Liver (tissue), 3 donors: Measurements from ENCODE around the gene AP1M1.

Experiments
- CTCF ChIP-seq: fragments of 150-350 bp; IDR thresholded peaks from 2 replicates; pipeline ENCODE4 v1.5.1; 2017; ENCODE audit warnings: improper control_type of control experiment, low read depth, low read length; ENCODE audit not compliant: missing input control
- HNF4A ChIP-seq, 2 donors: conservative IDR thresholded peaks; 2 replicates each; pipeline ENCODE4 v1.6.1; 2016; ENCODE audit warnings: antibody characterized with exemption in 2 of 2, mild to moderate bottlenecking in 2 of 2
- JUND ChIP-seq, 2 donors: IDR thresholded peaks; 2 replicates each; pipeline ENCODE4 v1.6.1; 2016; ENCODE audit warnings: antibody characterized with exemption in 2 of 2
- MAX ChIP-seq: IDR thresholded peaks from 2 replicates; pipeline ENCODE4 v1.6.1; 2016; ENCODE audit warnings: antibody characterized with exemption
- RAD21 ChIP-seq, 2 donors: IDR thresholded peaks; 2 replicates each; pipeline ENCODE4 v1.6.1; 2016; ENCODE audit warnings: antibody characterized with exemption in 2 of 2, mild to moderate bottlenecking in 2 of 2
- SP1 ChIP-seq: IDR thresholded peaks from 2 replicates; pipeline ENCODE4 v1.6.1; 2018; ENCODE audit warnings: antibody characterized with exemption, mild to moderate bottlenecking
- YY1 ChIP-seq: IDR thresholded peaks from 2 replicates; pipeline ENCODE4 v1.6.1; 2016; ENCODE audit warnings: antibody characterized with exemption, mild to moderate bottlenecking
- TF ChIP-seq, protein P1 (sequence below): IDR thresholded peaks from 2 replicates; pipeline ENCODE4 v1.6.1; 2016; ENCODE audit warnings: antibody characterized with exemption, mild to moderate bottlenecking
- donor health status: healthy.
- donor health status: healthy.

DNA sequence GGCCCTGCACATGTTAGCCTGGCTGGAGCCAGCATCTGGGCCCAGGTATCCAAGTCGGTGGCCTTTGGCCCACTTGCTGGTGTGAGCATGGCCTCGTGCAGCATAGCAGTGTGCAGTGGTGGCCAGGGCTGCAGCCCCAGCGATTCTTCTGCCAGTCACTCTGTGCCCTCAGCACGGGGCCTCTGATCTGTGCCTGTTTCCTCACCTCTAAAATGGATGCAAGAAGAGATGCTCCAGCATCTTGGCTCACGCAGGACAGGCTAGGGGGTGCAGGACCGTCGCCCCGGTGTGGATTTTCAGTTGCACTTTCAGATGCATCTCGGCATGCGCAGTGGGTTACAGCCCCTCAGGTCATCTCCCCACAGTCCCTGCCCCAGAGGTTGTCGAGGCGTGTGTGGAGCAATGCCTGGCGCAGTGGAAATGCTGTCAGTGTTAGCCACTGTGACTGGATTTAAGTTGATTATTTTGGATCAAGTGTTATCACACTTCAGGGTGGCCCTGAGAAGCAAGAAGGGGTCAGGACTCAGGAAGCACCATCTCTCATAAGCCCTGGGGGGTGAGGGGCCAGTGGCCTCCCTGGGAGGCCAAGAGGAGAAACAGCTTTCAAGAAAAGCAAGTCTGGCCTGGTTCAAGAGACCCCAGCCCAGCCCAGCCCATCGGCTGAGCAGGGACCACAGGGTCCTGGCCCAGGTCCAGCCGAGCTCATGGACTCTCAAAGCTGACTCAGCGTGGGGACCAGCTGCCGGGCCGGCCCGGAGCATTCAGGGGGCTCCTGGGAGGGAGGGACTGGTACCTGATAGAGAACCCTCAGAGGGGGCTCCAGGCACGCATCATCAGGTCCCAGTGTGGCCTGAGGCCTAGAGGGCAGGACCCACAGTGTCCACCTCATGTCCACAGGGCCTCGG lies 27.8 kb downstream of the AP1M1 start:
- TF ChIP-seq CTCF (no peak), SP1 (no peak), YY1 (no peak), MAX (no peak), RAD21 (IDR thresholded peaks at IDR 0.05) (no peak), JUND (IDR thresholded peaks at IDR 0.05) (no peak), HNF4A (conservative IDR thresholded peaks at IDR 0.05) (no peak)
- TF ChIP-seq, protein P1, sequence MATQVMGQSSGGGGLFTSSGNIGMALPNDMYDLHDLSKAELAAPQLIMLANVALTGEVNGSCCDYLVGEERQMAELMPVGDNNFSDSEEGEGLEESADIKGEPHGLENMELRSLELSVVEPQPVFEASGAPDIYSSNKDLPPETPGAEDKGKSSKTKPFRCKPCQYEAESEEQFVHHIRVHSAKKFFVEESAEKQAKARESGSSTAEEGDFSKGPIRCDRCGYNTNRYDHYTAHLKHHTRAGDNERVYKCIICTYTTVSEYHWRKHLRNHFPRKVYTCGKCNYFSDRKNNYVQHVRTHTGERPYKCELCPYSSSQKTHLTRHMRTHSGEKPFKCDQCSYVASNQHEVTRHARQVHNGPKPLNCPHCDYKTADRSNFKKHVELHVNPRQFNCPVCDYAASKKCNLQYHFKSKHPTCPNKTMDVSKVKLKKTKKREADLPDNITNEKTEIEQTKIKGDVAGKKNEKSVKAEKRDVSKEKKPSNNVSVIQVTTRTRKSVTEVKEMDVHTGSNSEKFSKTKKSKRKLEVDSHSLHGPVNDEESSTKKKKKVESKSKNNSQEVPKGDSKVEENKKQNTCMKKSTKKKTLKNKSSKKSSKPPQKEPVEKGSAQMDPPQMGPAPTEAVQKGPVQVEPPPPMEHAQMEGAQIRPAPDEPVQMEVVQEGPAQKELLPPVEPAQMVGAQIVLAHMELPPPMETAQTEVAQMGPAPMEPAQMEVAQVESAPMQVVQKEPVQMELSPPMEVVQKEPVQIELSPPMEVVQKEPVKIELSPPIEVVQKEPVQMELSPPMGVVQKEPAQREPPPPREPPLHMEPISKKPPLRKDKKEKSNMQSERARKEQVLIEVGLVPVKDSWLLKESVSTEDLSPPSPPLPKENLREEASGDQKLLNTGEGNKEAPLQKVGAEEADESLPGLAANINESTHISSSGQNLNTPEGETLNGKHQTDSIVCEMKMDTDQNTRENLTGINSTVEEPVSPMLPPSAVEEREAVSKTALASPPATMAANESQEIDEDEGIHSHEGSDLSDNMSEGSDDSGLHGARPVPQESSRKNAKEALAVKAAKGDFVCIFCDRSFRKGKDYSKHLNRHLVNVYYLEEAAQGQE: no peak
